Iris pigment epithelial cell (primary cell): ENCODE data around the gene IFITM10.

ENCODE experiments used
- DNase-seq: peaks from one replicate; pipeline ENCODE4 v3.0.0-alpha.2; 2011; ENCODE audit warnings: low read depth

IFITM10 gene

DNA sequence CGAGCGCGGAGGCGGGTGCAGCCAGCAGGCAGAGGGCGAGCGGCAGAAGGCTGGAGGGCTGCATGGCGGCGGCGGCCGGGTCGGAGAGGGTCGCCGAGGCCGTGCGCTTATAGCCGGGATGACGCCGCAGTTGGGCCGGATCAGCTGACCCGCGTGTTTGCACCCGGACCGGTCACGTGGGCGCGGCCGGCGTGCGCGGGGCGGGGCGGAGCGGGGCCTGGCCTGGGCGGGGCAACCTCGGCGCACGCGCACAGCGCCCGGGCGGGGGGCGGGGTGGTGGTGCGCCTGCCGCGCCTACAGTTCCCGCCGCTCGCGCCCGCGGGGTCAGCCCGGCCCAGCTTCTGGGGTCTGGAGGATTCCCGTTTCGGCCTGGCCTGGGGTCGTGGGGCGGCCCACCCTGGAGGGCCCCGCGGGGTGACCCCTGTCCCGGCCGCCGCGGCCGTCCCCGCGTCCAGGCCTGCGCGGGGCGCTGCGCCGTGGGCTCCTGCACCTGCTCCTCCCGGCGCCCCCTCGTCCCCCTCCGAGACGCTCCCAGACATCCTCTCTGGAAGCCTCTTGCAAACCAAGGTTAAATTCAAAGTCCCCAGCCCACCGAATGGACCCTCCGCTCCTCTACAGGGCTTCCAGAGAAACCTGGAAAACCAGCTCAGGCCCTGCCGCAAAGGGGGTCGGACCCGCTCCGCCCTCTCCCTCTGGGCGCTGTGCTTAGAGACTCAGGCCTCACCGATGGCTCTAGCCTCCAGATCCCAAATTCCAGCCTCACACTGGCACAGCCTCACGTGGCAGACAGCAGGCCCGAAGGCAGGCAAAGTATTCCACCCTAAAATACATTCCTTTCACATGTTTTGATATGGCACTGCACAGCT lies 13.6 kb upstream of the IFITM10 start, which contains the start of gene CTSD:
Gene CTSD (minus strand): TSS at position 132 of the 866 bp plus-strand sequence. CDS start 68 bp downstream, at position 64.
- DNase-seq = peak; percentile 73

DNA sequence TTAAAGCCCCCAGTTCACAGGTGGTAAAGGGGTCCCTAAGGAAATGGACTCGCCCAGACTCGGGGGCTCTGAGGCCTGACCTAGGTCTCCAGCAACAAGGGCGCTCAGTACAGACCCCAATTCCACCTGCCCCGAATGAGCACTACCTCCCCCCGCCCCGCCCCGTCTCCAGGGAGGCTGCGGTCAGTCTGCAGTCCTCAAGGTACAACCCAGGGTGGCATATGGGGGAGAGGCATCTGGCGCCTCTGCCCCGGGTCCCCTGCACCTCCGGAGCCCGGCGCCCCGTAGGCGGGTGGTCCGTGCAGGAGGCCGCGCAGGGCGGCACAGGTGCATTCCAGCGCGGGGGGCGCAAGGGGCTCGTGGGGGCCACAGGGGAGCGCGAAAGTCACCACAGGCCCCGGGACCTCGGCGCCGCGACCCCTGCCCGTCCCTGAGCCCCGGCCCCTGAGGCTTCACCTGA lies 13.0 kb upstream of the IFITM10 start:
- DNase-seq = no peak

DNA sequence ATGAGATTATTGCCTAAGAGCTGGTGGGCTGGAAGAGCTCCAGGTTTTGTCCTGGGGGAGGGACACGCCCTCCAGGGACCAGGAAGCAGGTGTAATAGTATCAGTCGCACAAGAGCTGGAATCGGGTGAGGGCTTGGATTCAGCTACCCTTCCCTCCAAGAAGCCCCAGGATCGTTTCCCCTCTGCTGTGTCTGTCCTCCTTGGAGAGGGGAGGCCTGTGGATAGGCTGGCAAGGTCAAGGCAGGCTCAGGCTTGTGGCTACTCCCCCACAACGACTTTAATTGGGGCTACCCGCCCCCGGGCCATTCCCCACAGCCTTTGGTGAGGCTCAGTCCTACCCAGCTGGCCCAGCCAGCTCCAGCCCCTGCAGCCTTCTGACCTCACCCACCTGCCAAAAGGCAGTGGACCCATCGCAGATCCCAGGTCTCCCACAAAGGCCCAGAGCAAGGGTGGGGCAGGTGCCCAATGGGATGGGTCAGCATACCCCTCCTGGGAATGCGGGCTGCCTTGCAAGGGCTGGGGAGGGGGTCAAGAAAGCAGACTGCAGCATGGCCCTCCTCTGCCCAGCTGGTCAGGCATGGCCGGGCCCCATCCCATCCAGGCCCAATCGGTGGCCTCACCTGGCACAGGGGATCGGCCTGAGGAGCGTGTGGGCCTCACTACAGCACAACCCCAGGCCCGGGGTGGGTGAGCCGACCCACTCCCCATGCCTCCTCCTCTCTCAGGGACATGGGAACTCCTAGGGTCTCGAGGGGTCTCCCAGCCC lies 12.3 kb upstream of the IFITM10 start:
- DNase-seq = no peak

DNA sequence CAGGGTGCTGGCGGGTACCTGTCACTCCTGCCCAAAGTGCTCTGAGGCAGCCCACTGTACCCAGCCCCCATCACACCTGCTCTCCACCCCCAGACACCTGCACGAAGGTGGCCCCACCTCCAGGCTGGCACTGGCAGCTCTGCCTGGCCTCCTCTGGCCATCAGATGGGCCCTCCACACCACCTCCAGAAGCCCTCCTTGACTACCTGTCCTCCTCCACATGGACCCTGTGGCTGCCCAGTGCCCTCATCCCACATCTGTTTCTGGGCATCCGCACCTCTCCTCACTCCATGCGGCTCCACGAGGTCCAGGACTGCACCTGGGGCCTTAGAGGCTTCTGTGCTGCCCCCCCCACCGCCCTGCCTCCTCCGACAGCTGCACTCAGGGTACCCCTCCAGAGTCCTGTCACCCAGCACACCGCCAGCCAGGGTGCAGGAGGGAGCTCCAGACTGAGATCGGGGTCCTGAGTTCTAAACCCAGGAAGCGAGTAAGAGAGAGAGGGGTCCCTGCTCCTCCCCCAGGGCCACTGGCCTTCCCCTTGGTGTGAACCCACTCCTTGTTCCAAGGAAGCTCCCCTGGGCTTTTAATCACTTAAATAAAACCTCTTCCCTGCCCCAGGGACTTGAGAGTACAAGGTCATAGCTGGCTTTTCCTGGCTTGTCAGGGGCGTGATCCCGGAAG lies 11.6 kb upstream of the IFITM10 start:
- DNase-seq = peak; percentile 33

DNA sequence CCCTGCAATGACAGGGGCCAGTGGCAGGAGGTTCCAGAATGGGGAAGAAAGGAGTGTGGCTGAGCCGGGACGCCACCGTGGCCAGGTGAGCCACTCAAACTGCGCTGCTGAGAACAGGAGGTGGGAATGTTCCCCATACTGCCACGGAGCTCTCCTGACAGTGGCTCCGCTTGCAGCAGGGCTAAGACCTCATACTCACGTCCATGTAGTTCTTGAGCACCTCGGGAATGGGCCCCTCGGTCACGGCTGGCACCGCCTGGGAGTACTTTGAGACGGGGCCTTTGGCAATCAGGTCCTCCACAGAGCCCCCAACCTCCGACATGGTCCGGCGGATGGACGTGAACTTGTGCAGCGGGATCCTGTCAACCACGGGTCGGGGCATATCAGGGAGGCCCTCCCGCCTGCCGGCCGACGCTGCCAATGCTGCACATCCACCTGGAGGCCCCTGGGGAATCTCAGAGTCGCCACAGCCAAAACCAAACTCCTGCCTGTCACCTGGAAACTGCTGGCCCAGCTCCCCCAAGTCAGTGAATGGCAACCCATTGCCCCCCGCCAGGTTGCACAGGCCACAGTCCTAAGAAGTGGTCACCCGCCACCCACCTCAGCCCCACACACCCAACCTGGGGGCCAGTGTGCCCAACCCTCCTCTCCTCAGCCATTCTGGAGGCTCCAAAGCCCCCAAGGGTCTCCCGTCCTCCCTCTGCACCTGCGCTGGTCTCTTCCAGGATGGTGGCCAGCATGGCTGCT lies 10.9 kb upstream of the IFITM10 start:
- DNase-seq = no peak

DNA sequence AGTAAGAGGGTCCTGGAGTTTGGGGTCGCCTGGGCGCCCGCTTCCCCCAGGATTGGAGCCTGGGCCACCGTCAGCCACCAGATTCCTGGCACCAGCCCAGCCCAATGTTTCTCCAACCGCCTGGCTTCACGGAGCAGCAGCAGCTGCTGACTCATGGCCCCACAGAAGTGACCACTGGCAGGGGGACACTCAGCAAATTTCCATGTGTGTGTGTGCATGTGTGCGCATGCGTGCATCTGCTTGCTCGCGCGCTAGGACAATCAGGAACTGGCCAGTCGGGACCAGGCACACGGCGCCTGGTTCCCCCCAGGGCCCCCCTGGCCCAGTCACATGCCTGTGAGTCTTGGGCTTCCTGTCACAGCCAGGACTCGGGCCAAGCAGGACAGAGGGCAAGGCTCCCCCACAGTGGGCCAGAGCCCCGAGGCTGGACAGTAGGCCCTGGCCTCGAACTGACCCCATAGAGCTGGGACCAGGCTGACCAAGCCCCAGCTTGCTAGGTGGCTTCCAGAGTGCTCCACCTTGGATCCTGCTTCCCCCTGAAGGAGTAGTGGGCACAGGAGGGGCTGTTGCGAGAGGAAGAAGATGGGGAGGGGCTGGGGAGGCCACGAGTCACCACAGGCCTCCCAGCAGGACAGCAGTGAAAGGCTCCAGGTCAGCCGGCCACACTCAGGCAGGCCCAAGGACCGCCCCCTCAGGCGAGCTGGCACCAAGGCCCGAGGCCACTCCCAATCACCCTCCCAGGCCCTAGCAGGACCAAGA lies 10.1 kb upstream of the IFITM10 start:
- DNase-seq = peak; percentile 38

DNA sequence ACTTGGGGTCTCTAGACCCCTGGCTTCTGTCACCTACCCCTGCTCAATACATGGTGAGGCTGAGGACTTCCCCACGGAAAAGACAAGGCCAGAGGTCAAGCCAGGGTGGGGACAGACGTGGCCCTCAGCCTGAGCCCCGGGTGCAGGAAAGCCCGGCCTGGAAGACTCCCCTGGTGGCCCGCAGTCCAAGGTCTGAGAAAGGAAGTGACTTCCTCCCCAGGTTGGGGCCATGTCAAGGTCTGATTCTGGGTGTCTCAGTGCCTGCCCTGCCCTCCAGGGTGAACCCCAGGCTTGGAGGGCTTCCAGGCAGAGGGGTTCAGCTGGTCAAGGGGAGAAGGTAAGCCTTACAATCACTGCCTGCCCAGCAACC lies 9.4 kb upstream of the IFITM10 start:
- DNase-seq = no peak

DNA sequence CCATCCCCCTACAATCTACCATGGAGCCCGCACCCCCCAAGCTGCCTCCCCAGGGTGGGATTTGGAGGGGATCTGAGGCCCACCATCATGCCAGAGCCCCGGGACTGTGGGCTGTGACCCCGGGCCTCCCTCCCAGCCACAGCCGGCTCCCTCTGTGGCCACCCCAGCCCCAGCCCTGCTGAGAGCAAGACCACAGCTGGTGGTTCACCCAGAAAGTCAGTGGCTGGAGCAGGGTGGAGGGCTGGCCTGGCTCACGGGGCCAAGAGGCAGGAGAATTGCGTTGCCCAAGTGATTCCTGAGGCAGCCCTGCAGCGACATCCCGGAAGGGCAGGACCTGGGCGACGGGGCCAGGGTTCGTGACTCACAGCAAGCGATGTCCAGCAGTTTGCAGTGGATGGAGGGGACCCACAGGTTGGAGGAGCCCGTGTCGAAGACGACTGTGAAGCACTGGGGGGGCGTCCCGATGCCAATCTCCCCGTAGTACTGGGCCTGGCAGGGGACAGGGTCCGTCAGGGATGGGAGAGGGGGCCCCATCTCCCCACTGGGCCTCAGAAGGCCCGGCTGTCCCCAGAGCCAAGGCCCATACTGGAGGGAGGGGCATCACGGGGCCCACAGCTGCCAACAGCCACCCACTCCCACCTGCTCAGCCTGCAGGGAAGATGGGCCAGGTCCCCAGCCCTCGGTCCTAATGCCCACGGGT lies 8.9 kb upstream of the IFITM10 start:
- no peak for DNase-seq

DNA sequence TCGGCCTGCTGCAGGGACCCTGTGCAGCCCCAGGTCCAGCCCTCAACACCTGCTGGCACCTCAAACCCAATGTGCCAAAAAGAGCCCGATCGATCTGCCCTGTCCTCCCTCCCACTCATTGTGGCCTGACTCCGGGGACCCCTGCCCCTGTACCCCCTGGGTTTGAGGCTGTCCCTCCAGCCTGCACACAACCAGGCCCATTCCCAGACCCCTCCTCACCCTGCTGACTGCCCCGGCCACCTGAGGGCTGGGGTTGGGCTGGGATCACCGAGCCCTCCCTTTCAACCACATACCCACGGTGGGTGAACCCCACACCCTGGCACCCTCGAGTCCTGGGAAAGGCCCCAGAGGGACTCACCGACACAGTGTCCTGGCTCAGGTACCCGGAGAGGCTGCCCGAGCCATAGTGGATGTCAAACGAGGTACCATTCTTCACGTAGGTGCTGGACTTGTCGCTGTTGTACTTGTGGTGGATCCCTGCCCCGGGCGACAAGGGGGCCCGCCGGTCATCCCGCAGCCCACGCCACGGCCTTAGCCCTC lies 8.3 kb upstream of the IFITM10 start:
- no peak for DNase-seq

DNA sequence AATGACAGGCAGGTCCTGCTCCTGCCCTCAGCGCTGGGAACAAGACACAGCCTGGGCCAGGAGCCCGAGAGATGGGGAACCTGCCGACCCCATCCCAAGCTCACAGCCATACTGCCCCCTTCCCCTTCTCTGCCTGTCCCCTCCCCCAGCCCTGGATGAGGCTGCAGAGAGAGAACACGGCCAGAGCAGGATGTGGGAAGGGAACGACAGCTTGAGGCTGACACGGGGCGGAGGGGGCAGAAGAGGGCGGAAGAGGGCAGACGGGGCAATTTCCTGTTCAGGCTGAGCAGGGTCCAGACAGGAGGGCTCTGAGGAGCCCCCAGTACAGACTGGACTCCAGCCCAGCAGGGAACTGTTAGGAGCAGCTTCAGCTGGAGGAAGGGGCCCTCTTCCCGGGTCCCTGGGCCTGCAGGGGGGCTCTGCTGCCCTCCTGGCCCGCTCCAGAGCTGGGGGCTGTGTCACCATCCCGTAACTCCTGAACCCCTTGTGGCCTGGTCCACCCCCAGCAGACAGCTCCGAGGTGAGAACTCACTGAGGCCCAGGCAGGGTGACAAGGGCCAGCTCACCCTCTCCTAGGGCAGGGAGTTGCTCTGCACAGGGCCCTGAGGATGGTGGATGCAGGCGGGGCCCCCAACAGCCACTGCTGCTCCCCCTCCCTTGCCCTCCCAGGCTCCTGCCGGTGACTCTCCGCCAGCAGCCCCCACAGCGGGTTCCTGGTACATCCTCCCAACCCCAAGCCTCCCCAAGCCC lies 7.6 kb upstream of the IFITM10 start:
- DNase-seq = no peak

DNA sequence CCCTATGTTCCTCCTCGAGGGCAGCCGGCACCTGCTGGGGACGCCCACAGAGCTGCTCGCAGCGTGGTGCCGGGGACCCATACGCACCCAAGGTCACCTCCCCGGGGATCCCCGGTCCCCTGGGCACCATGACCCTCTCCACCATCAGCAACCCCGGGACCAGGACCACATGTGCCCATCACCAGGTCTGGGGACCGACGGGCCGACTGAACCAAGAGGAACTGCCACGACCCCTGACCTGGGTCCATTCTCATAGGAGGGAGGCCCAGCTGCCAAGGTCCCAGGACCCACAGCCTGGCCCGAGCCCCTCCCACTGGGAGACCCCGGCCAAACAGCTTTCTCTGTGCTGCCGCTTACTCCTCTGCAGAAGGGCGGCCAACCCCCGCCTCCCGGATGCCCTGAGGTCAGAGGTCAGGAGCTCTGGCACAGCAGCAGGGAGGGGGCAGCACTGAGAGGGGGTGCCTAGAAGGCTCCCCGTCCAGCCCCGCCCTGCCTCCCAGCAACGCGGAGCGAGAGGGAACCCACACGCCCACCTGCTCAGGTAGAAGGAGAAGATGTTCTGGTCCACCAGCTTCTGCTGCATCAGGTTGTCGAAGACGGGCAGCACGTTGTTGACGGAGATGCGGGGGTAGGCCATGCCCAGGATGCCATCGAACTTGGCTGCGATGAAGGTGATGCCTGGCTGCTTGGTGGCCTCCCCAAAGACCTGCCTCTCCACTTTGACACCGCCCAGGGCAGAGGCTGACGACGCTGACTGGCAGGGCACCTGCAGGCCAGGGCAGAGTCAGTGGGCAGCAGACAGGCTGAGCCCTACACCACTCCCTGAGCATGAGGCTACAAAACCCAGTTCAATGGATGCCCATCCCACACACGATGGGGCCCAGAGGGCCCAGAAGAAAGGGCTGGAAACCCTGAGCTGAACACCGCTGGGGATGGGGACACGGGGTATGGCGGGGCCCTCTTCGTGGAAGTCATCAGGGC lies 6.7 kb upstream of the IFITM10 start:
- no peak for DNase-seq

DNA sequence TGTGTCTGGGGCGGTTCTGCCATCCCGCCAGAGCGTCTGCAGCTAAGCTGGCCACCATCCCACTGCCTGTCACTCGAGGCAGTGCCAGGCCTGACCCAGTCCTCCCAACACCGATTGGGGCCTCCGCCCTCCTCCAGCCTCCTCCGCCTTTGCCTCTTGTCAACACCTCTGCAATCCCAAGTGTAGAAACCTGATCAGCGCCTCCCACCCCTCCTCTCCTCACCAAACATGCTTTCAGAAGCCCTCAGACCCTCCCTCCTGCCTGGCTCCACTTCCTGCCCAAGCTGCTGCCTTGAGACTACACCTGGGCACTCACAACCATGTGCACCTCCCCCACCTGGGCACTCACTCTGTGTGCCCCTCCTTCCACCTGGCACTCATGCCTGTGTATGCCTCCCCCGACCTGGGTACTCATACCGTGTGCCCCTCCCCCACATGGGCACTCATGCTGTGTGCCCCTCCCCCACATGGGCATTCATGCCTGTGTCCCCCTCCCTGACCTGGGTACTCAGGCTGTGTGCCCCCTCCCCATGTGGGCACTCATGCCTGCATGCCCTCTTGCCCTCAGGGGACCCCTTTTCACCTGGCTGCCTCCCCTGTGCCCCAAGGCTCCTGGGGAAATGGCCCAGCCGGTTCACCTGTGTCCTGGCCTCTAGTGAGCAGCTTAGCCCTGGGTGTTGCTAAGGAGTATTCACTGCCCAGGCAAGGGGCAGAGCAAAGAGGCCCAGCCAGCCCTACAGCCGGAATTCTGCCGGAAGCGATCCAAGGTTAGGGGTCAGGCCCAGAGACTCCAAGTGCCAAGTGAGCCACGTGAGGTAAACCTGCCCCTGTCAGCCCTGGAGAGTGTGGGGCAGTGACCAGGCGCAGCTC lies 5.5 kb upstream of the IFITM10 start:
- DNase-seq = no peak

DNA sequence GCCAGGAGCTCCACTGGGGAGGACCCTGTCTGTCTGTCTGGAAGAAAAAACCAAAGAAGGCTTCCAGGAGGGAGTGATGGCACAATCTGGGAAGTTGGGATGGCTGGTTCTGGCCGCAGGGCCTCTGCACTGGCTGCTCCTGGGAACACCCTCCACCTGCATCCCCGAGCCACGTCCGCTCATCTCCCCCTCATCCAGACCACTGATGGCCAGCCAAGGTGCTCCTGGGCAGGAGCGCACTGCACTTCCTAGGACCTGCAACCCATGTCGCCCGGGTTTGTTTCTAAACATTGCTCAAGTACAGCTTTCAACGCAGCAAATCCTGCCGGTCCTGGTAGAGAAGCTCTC lies 4.9 kb upstream of the IFITM10 start:
- no peak for DNase-seq

DNA sequence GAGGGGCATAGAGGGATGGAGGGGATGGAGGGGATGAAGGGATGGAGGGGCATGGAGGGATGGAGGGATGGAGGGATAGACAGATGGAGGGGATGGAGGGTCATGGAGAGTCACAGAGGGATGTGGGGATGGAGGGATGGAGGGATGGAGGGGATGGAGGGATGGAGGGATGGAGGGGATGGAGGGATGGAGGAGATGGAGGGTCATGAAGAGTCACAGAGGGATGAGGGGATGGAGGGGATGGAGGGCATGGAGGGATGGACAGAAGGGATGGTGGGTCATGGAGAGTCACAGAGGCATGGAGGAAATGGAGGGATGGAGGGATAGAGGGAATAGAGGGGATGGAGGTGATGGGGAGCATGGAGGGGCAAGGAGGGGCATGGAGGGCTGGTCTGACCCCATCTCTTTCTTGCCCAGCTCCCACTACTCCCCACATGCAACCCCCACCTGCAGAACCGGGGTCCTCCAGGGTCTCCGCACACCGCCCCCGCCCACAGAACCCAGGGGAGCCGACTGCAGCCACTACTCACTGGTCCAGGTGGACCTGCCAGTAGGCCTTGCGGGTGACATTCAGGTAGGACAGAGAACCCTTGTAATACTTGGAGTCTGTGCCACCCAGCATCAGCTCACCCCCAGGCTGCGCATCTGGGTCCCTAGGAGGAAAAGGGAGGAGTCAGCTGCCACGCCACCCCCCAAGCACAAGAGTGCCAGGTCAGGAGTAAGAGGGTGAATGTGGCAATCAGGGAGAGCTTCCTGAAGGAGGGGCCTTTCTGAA lies 4.2 kb upstream of the IFITM10 start:
- no peak for DNase-seq

DNA sequence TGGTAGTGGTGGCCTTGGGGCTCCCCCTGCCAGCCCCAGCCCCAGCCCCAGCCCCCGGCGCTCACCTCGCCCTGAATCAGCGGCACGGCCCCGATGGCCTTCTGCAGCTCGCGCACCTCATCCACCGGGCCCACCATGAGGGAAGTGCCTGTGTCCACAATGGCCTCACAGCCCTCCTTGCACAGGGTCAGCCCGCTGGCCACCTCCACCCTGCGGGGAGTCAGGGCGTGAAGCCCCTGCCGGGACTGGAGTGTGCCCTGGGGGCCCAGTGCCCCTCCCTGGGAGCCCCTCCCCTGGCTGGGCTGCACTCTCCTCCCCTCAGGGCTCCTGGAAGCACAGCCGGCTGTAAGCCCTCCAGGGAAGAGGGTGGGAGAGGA lies 3.5 kb upstream of the IFITM10 start:
- DNase-seq = no peak

DNA sequence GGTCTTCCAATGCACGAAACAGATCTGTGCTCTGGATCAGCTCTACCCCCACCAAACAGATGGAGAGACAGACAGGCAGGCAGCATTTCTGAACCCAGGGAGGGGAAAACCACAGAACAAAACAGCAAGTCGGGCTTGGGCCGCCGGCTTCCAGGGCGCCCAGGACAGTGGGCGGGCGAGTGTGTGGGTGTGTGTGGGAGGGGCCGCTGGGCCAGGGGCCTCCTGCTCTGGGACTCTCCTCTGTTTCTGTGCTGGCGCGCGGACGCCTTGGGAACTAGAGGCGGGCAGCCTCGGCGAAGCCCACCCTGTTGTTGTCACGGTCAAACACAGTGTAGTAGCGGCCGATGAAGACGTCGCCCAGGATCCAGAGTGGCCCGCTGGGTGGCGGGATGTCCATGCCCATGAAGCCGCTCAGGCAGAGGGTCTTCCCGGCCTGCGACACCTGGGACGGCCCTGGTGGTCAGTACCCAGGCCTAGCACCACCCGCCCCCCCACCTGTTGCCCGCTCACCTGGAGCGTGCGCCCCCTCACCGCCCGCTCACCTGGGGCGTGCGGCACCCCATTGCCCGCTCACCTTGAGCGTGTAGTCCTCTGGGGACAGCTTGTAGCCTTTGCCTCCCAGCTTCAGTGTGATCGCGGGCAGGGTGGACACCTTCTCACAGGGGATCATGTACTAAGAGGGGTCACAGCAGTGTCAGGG lies 3.0 kb upstream of the IFITM10 start:
- no peak for DNase-seq
